A549 (cell line): ENCODE data around the gene SSTR3. TPM values are rescaled to one million over a fixed set of nuclear protein-coding genes. Genes with fewer than 3 reads are reported as not detected.

Source experiments
- ATAC-seq, 2 experiments: fragments of 200-7000 bp in 1 of 2; fragments of >200 bp in 1 of 2; cut with Nextera tagmentation in 1 of 2; cut with Tn5 transposase in 1 of 2; 3 replicates each; pipeline versions ENCODE4 v1.8.0 to v1.9.1; 2018 to 2020; ENCODE audit warnings: mild to moderate bottlenecking in 1 of 2, moderate library complexity in 1 of 2
- CTCF ChIA-PET: fragments of 300-600 bp; sonication (Branson Sonifier 250); formaldehyde crosslinking; extraction: SDS; loops from one replicate; lab custom pipeline; 2021; ENCODE audit warnings: antibody characterized with exemption, inconsistent platforms; lab: Yijun Ruan, JAX
- POLR2A ChIA-PET: fragments of 350-600 bp; formaldehyde crosslinking; extraction: SDS; loops from one replicate; lab custom pipeline; 2021; ENCODE audit warnings: antibody characterized with exemption, inconsistent platforms; lab: Yijun Ruan, JAX
- DNase-seq, 2 experiments: peaks; one replicate each; pipeline versions ENCODE4 v3.0.0 to v3.0.0-alpha.2; 2011 to 2016; ENCODE audit warnings: low read depth in 1 of 2, low spot score in 1 of 2
- FAIRE-seq: peaks from 2 replicates; lab custom pipeline; 2011; peaks lifted over from hg19 to GRCh38; lab: Jason Lieb, UNC
- H3K27ac ChIP-seq, 2 experiments: fragments of >200 bp; sonication (Bioruptor Twin); formaldehyde crosslinking; 3 replicates each; pipeline ENCODE4 v1.5.1; 2016 to 2017
- H3K4me1 ChIP-seq: fragments of >200 bp; sonication (Bioruptor Twin); formaldehyde crosslinking; 3 replicates; pipeline ENCODE4 v1.6.1; 2016
- H3K4me2 ChIP-seq: fragments of >200 bp; sonication (Bioruptor Twin); formaldehyde crosslinking; 3 replicates; pipeline ENCODE4 v1.6.1; 2016
- H3K4me3 ChIP-seq: fragments of >200 bp; sonication (Bioruptor Twin); formaldehyde crosslinking; 3 replicates; pipeline ENCODE4 v1.5.1; 2016
- H3K9me3 ChIP-seq: fragments of >200 bp; sonication (Bioruptor Twin); formaldehyde crosslinking; 3 replicates; pipeline ENCODE4 v1.6.1; 2016
- BHLHE40 ChIP-seq: IDR thresholded peaks from 2 replicates; pipeline ENCODE4 v1.6.1; 2012; ENCODE audit warnings: low read depth, low read length, inconsistent platforms
- CEBPB ChIP-seq, 2 experiments: fragments of >200 bp in 1 of 2; sonication (Bioruptor Twin) in 1 of 2; formaldehyde crosslinking in 1 of 2; IDR thresholded peaks; 2 replicates each; pipeline ENCODE4 v1.6.1; 2012 to 2016
- CHD2 ChIP-seq: fragments of 150-350 bp; IDR thresholded peaks from 2 replicates; pipeline ENCODE4 v1.6.1; 2014; ENCODE audit warnings: low read length; ENCODE audit not compliant: partially characterized antibody
- EHMT2 ChIP-seq: fragments of 200-600 bp; sonication (generic); IDR thresholded peaks from 2 replicates; pipeline ENCODE4 v1.6.1; 2016; ENCODE audit warnings: antibody characterized with exemption, low read depth, mild to moderate bottlenecking, moderate library complexity
- EP300 ChIP-seq, 2 experiments: fragments of >200 bp; sonication (Bioruptor Twin); formaldehyde crosslinking; IDR thresholded peaks; 2 replicates in 1 of 2; 3 replicates in 1 of 2; pipeline ENCODE4 v1.6.1; 2016 to 2017
- HEYL ChIP-seq: fragments of 250-450 bp; sonication (Bioruptor Pico); IDR thresholded peaks from 2 replicates; pipeline ENCODE4 v1.8.0; 2021; ENCODE audit warnings: mild to moderate bottlenecking, moderate library complexity
- KDM1A ChIP-seq: fragments of 200-600 bp; sonication (generic); IDR thresholded peaks from 2 replicates; pipeline ENCODE4 v1.6.1; 2016; ENCODE audit warnings: low read depth, mild to moderate bottlenecking
- NFE2L2 ChIP-seq: fragments of 150-350 bp; conservative IDR thresholded peaks from 2 replicates; pipeline ENCODE4 v1.6.1; 2014; ENCODE audit warnings: low read length
- NR3C1 ChIP-seq: fragments of >200 bp; sonication (Bioruptor Twin); formaldehyde crosslinking; IDR thresholded peaks from 3 replicates; pipeline ENCODE4 v1.6.1; 2017
- RFX5 ChIP-seq: fragments of 450-650 bp; IDR thresholded peaks from 2 replicates; pipeline ENCODE4 v1.7.1; 2014; ENCODE audit warnings: antibody characterized with exemption, mild to moderate bottlenecking, moderate library complexity
- RNF2 ChIP-seq: fragments of 200-600 bp; sonication (generic); IDR thresholded peaks from 2 replicates; pipeline ENCODE4 v1.6.1; 2016; ENCODE audit warnings: low read depth, mild to moderate bottlenecking, antibody characterized with exemption, moderate library complexity, borderline replicate concordance
- TFCP2L1 ChIP-seq: fragments of 250-450 bp; sonication (Bioruptor Pico); IDR thresholded peaks from 2 replicates; pipeline ENCODE4 v1.5.0; 2021; ENCODE audit warnings: mild to moderate bottlenecking
- ZSCAN20 ChIP-seq: fragments of 250-450 bp; sonication (Bioruptor Pico); IDR thresholded peaks from 2 replicates; pipeline ENCODE4 v1.8.0; 2022; ENCODE audit warnings: mild to moderate bottlenecking, moderate library complexity
- WGBS: methylation state at CpG from one replicate; pipeline ENCODE4 v1.1.6; 2017; ENCODE audit errors: missing lambda C conversion rate; 5-methylcytosine and 5-hydroxymethylcytosine counted together
- polyA plus RNA-seq, 4 experiments: library from polyadenylated mRNA; depleted of rRNA in 3 of 4; stranded (reverse); fragments of >200 nt; fragmentation: RNase III in 1 of 4; extraction: RNeasy Plus Mini Kit Qiagen cat#74134 plus additional on column Dnase treatment in 1 of 4; gene quantifications; 2 replicates in 3 of 4; 3 replicates in 1 of 4; pipeline ENCODE4 v1.2.3, GENCODE V29; 2011 to 2017
- TF ChIP-seq, protein P1 (sequence below): fragments of 250-450 bp; sonication (Bioruptor Pico); IDR thresholded peaks from 2 replicates; pipeline ENCODE4 v1.5.0; 2021; ENCODE audit warnings: mild to moderate bottlenecking, moderate library complexity, borderline replicate concordance
- TF ChIP-seq, protein P2 (sequence below): fragments of >200 bp; sonication (Bioruptor Twin); formaldehyde crosslinking; IDR thresholded peaks from 2 replicates; pipeline ENCODE4 v1.6.1; 2016
- TF ChIP-seq, protein P3 (sequence below): fragments of 150-350 bp; IDR thresholded peaks from 2 replicates; pipeline ENCODE4 v1.6.1; 2014; ENCODE audit warnings: low read depth, mild to moderate bottlenecking, low read length
- TF ChIP-seq, protein P4 (sequence below): fragments of >200 bp; sonication (Bioruptor Twin); formaldehyde crosslinking; IDR thresholded peaks from 3 replicates; pipeline ENCODE4 v1.5.1; 2016

The SSTR3 gene
- polyA plus RNA-seq, 2 of the 4 experiments (the other 2 are of a cell fraction): not detected

DNA sequence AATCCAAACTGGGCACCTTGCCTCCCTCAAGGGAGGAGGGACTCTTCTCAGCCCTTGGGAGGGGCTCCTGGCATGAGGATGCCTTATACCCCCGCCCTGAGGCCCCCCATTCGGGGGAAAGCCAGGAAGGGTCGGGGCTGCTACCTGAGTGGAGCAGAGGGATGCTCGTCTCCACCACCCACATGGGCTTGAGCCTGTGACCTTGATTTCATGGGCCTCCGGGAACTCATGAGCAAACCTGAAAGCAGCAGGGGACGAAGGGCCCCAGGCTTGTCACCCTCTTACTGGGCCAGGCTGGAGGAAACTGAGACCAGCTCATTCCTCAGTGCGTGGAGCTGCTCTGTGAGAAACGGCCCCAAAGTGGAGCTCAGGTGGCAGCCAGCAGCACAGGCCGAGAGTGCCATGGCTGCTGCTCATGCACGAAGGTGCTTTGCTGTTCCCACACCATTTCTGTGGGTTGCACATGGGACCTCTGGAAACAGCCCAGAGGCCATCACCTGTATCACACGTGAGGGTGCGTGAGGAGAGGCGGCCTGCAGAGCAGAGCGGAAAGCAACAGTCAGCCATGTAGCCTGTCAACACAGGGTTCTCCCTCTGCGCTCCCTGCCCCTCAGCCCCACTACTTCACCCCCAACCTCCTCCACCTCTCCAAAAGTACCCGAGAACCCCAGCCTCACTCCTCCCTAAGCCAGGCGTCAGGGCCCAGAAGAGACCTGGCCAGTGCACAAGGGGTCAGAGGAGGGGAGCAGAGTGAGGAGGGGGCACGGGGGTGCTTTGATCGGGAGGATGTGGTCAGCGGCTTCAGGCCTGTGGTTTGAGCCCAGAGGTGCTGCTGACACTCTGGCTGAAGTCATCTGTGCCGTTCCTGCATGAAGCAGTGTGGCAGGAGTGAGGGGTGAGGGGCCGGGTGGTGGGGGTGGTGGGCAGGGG, 48.4 kb downstream of the SSTR3 start:
- ChIA-PET POLR2A (interaction anchor here (1.2 to 1.4 kb wide), 2 partner anchors 18 to 36 kb away, joined by 3 read pairs; no protein-coding TSS in a partner anchor), CTCF (interaction anchor here (0.5 to 9.6 kb wide), 5 partner anchors 8 to 362 kb away, joined by 3 to 126 read pairs (median 3); no protein-coding TSS in a partner anchor)
- Histone ChIP-seq H3K9me3 (peaks cover 5% of the 10 kb centered on the region; the same call in 1 of the 3 replicates), H3K4me1 (peaks cover 28% of the 10 kb centered on the region), H3K4me2 (no peak overlapping the region), H3K4me3 (no peak overlapping the region), H3K27ac (peak overlapping the region in 1 of 2 experiments; percentile 87; a peak in 2 of 6 replicates)
- no peak for TF ChIP-seq RFX5
- TF ChIP-seq, protein P1, sequence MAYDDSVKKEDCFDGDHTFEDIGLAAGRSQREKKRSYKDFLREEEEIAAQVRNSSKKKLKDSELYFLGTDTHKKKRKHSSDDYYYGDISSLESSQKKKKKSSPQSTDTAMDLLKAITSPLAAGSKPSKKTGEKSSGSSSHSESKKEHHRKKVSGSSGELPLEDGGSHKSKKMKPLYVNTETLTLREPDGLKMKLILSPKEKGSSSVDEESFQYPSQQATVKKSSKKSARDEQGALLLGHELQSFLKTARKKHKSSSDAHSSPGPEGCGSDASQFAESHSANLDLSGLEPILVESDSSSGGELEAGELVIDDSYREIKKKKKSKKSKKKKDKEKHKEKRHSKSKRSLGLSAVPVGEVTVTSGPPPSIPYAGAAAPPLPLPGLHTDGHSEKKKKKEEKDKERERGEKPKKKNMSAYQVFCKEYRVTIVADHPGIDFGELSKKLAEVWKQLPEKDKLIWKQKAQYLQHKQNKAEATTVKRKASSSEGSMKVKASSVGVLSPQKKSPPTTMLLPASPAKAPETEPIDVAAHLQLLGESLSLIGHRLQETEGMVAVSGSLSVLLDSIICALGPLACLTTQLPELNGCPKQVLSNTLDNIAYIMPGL (CRISPR knock-in tag): no peak
- no peak for DNase-seq
- WGBS: 100% methylated on average over 7 of the region's 22 CpGs
- FAIRE-seq: no peak
- no peak for ATAC-seq

DNA sequence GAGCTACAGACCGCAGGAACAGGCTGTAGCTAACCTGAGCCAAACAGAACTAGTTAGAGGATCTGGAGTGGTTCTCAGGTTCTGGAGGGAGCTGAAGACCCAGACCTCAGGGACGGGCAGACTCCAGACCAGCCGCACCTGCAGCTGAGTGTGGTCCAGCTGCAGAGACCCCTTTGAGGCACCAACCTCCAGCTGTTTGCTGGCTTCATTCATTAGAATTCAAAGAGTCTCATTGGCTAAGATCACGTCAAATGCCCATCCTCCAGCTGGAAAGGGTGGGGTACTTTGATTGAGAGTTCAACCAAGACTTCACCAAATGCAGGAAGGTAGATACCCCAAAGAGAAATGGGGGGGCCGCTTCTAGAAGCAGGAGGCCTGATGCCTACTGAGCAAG, 49.2 kb downstream of the SSTR3 start:
- H3K27ac ChIP-seq: 0 out of 6 replicates have a peak overlapping the region, but pooled peaks of 1 of the 2 experiments have one; percentile 26
- no peak overlapping the region for H3K4me3 ChIP-seq
- no peak for DNase-seq
- H3K9me3 ChIP-seq: peaks cover 5% of the 10 kb centered on the region; the same call in 1 of the 3 replicates
- TF ChIP-seq EHMT2 (no peak), ZSCAN20 (CRISPR knock-in tag) (no peak), NR3C1 (no peak), CEBPB (IDR thresholded peaks at IDR 0.05) (no peak), EP300 (IDR thresholded peaks at IDR 0.05) (no peak), KDM1A (no peak), NFE2L2 (no peak), BHLHE40 (no peak), HEYL (no peak), CHD2 (no peak), TFCP2L1 (CRISPR knock-in tag) (no peak), RNF2 (no peak)
- TF ChIP-seq, protein P2, sequence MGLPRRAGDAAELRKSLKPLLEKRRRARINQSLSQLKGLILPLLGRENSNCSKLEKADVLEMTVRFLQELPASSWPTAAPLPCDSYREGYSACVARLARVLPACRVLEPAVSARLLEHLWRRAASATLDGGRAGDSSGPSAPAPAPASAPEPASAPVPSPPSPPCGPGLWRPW: no peak
- TF ChIP-seq, protein P3, sequence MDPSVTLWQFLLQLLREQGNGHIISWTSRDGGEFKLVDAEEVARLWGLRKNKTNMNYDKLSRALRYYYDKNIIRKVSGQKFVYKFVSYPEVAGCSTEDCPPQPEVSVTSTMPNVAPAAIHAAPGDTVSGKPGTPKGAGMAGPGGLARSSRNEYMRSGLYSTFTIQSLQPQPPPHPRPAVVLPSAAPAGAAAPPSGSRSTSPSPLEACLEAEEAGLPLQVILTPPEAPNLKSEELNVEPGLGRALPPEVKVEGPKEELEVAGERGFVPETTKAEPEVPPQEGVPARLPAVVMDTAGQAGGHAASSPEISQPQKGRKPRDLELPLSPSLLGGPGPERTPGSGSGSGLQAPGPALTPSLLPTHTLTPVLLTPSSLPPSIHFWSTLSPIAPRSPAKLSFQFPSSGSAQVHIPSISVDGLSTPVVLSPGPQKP: no peak
- TF ChIP-seq, protein P1 (CRISPR knock-in tag): no peak
- TF ChIP-seq, protein P4, sequence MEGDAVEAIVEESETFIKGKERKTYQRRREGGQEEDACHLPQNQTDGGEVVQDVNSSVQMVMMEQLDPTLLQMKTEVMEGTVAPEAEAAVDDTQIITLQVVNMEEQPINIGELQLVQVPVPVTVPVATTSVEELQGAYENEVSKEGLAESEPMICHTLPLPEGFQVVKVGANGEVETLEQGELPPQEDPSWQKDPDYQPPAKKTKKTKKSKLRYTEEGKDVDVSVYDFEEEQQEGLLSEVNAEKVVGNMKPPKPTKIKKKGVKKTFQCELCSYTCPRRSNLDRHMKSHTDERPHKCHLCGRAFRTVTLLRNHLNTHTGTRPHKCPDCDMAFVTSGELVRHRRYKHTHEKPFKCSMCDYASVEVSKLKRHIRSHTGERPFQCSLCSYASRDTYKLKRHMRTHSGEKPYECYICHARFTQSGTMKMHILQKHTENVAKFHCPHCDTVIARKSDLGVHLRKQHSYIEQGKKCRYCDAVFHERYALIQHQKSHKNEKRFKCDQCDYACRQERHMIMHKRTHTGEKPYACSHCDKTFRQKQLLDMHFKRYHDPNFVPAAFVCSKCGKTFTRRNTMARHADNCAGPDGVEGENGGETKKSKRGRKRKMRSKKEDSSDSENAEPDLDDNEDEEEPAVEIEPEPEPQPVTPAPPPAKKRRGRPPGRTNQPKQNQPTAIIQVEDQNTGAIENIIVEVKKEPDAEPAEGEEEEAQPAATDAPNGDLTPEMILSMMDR: no peak
- TF ChIP-seq, all 56 proteins: peak for 0
- ChIA-PET CTCF (interaction anchor here (0.5 to 9.6 kb wide), 5 partner anchors 9 to 361 kb away, joined by 3 to 126 read pairs (median 3); no protein-coding TSS in a partner anchor), POLR2A (interaction anchor here (1.2 to 1.4 kb wide), 2 partner anchors 17 to 37 kb away, joined by 3 read pairs; no protein-coding TSS in a partner anchor)
- WGBS: 74% methylated on average over 4 of the region's 5 CpGs
- no peak for ATAC-seq
- peaks cover 29% of the 10 kb centered on the region for H3K4me1 ChIP-seq
- no peak overlapping the region for H3K4me2 ChIP-seq
- FAIRE-seq: no peak
